ENCODE data around the gene HSPBAP1. TPM values are rescaled to one million over a fixed set of nuclear protein-coding genes. Genes with fewer than 3 reads are reported as not detected.
A peak's percentile ranks its signal among the peaks of the same experiment; 100 is the strongest.

Gene HSPBAP1
- total and polyA plus RNA-seq, 2 of the 13 experiments (the other 11 are each of a cell fraction or from before 2014, with no cell fraction given), result 4.2 to 5.1 TPM

GRCh38 chr3:122786066-122786465 is 7.6 kb downstream of the HSPBAP1 start:
- H3K9ac ChIP-seq (ENCODE audit: insufficient read depth, low read depth, low read length), result no peak overlapping the region
- H4K20me1 ChIP-seq (ENCODE audit: insufficient read depth, low read length), result no peaks in the 10 kb centered on the region
- no peak overlapping the region for H3K4me3 ChIP-seq (replicated peaks in 1 of 3; ENCODE audit: insufficient read depth in 1 of 3, low read depth in 2 of 3, low read length in 3 of 3)
- peak overlapping the region; percentile 16 for H3K27ac ChIP-seq (ENCODE audit: extremely low read length, insufficient read depth, low read length)
- no peak overlapping the region for H2AFZ ChIP-seq (ENCODE audit: low read length)
- no peaks in the 10 kb centered on the region; a peak in 1 of 5 replicates for H3K36me3 ChIP-seq (replicated peaks in 1 of 2; ENCODE audit: control insufficient read depth in 1 of 2, insufficient read depth in 2 of 2, low read length in 2 of 2)
- no TSS peak for BruUV-seq (replicated peaks)
- WGBS (ENCODE audit: low lambda C conversion rate), result 28% methylated on average over 1 of the region's 1 CpG
- DNase-seq (ENCODE audit: low spot score), result peak; percentile 40
- no peaks in the 10 kb centered on the region for H3K79me2 ChIP-seq (ENCODE audit: insufficient read depth, low read length)
- TF ChIP-seq TEAD3 (CRISPR knock-in tag; optimal IDR thresholded peaks at IDR 0.05; ENCODE audit: borderline replicate concordance) (peak; percentile 36), FOSL2 (CRISPR knock-in tag; IDR thresholded peaks at IDR 0.05) (peak; percentile 36; the same call in 1 of the 2 replicates), SAP130 (CRISPR knock-in tag; IDR thresholded peaks at IDR 0.05; ENCODE audit: low read depth) (0 out of 2 replicates have a peak, but pooled peaks have one; percentile 11), ZBTB44 (CRISPR knock-in tag; IDR thresholded peaks at IDR 0.05) (no peak), ZNF350 (CRISPR knock-in tag; IDR thresholded peaks at IDR 0.05; ENCODE audit: borderline replicate concordance, low read depth) (no peak), USF2 (IDR thresholded peaks at IDR 0.05; ENCODE audit: low read depth, low read length) (no peak), USF2 (CRISPR knock-in tag; IDR thresholded peaks at IDR 0.05; ENCODE audit: borderline replicate concordance) (no peak)
- FAIRE-seq, result peak; percentile 49
- H3K4me2 ChIP-seq (ENCODE audit: low read depth, low read length), result no peak overlapping the region
- POLR2A ChIA-PET, result no interaction called here
- CTCF ChIA-PET (ENCODE audit: low intra/inter-chr PET ratio, low total read pairs), result no interaction called here
- peak; percentile 89 for ATAC-seq
- no peaks in the 10 kb centered on the region for H3K9me3 ChIP-seq (ENCODE audit: low read length)
- in situ Hi-C loops (cut with HindIII; ENCODE audit: extremely low pct_ligation_motif_present, low pct_unique_long_range_greater_than_20kb), result no loop called here
- intact Hi-C loops (cut with micrococcal nuclease; ENCODE audit: unreplicated experiment), result no loop called here
- no peaks in the 10 kb centered on the region for H3K27me3 ChIP-seq (ENCODE audit: control insufficient read depth in 1 of 2, insufficient read depth in 2 of 2, low read length in 2 of 2)
- peaks cover 27% of the 10 kb centered on the region for H3K4me1 ChIP-seq (ENCODE audit: insufficient read depth, low read length)

Data from HepG2 (cell line).